HEK293 (cell line): ENCODE results near the gene FAM193A.

Experiments
- CTCF ChIP-seq: fragments of 450-650 bp; formaldehyde crosslinking; IDR thresholded peaks from 2 replicates; pipeline ENCODE4 v1.5.1; 2016; ENCODE audit warnings: missing biosample characterization, missing genetic modification characterization
- ZNF121 ChIP-seq: fragments of 450-650 bp; formaldehyde crosslinking; IDR thresholded peaks from 2 replicates; pipeline ENCODE4 v1.5.1; 2016; ENCODE audit warnings: missing biosample characterization, missing genetic modification characterization
- ZSCAN23 ChIP-seq: fragments of 450-650 bp; formaldehyde crosslinking; IDR thresholded peaks from 2 replicates; pipeline ENCODE4 v1.5.1; 2016; ENCODE audit warnings: missing biosample characterization, missing genetic modification characterization

- TF ChIP-seq CTCF (no peak), ZNF121 (no peak), ZSCAN23 (tag by site-specific recombination) (no peak)
Measured at GRCh38 chr4:2723751-2724150, 187.3 kb downstream of the FAM193A start.
